GM06990 (cell line): ENCODE data around the gene RGS17.

Experiments used
- DNase-seq: peaks from one replicate; pipeline ENCODE4 v3.0.0-alpha.2; 2011; ENCODE audit not compliant: insufficient read length; ENCODE audit errors: extremely low read depth
- H3K27me3 ChIP-seq: replicated peaks from 2 replicates; pipeline ENCODE4 v1.6.0; 2011; ENCODE audit warnings: low read length; ENCODE audit not compliant: control insufficient read depth, insufficient read depth
- H3K36me3 ChIP-seq: 2 replicates; pipeline ENCODE4 v1.5.1; 2011; ENCODE audit warnings: low read length; ENCODE audit not compliant: control insufficient read depth, insufficient read depth
- H3K4me3 ChIP-seq: replicated peaks from 2 replicates; pipeline ENCODE4 v1.5.1; 2011; ENCODE audit warnings: low read depth, mild to moderate bottlenecking, control low read depth, low read length
- TF ChIP-seq, protein P1 (sequence below): IDR thresholded peaks from 2 replicates; pipeline ENCODE4 v1.5.1; 2011; ENCODE audit warnings: low read length, control low read depth, mild to moderate bottlenecking, inconsistent platforms; ENCODE audit not compliant: insufficient read depth, poor library complexity, severe bottlenecking

RGS17 gene

DNA sequence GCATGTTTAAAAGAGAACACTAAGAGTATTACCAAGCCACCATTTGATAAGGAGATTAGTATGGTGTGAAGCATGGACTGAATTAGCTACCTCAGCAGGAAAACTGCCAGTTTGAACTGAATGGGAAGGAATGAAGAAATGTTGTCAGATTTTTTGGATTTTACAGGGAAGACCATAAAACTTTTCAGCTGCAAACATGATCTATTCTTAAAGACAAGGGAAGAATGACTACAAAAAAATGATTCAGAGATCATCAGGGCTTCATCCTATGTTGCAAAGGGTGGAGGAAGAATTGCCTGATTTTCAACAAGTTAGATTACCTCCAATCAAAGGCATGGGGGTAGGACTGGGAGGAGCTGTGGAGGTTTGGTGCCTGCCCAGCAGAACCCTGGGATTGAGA lies 79.3 kb downstream of the RGS17 start:
- Histone ChIP-seq H3K36me3 (no peaks in the 10 kb centered on the region), H3K27me3 (no peaks in the 10 kb centered on the region), H3K4me3 (no peak overlapping the region)
- DNase-seq, result no peak
- TF ChIP-seq, protein P1, sequence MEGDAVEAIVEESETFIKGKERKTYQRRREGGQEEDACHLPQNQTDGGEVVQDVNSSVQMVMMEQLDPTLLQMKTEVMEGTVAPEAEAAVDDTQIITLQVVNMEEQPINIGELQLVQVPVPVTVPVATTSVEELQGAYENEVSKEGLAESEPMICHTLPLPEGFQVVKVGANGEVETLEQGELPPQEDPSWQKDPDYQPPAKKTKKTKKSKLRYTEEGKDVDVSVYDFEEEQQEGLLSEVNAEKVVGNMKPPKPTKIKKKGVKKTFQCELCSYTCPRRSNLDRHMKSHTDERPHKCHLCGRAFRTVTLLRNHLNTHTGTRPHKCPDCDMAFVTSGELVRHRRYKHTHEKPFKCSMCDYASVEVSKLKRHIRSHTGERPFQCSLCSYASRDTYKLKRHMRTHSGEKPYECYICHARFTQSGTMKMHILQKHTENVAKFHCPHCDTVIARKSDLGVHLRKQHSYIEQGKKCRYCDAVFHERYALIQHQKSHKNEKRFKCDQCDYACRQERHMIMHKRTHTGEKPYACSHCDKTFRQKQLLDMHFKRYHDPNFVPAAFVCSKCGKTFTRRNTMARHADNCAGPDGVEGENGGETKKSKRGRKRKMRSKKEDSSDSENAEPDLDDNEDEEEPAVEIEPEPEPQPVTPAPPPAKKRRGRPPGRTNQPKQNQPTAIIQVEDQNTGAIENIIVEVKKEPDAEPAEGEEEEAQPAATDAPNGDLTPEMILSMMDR, result no peak

DNA sequence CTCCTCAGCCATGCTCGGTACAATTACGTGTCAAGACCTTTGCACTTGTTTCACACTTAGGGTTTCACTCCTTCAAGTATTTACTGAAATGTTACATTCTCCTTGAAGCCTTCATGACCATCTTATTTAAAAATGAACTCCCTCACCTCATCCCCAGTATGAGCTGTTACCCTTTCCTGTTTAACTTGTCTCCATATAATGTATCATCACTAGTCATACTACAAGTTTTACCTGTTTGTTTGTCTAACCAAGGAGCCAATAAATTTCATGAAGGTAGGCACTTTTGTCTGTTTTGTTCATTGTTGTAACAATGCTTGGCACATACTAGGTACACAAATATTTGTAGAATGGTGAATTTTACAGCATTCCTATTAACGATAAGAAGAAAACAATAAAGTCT lies 82.5 kb downstream of the RGS17 start:
- TF ChIP-seq, protein P1, result no peak
- Histone ChIP-seq H3K4me3 (no peak overlapping the region), H3K36me3 (no peaks in the 10 kb centered on the region), H3K27me3 (no peaks in the 10 kb centered on the region)
- no peak for DNase-seq

DNA sequence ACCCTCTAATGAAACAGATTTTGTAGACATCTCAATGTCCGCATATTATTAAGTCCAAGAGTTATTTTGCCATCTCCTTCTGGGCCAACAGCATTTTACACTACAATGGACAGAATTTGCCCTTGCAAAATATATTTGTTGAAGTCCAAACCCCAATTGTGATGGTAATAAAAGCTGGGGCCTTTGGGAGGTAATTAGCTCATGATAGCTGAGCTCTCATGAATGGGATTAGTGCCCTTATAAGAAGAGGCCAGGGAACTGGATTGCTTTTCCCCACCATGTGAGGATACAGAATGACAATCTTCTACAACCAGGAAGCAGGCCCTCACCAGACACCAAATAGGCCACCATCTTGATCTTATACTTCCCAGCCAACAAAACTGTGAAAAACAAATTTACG lies 83.7 kb downstream of the RGS17 start:
- H3K36me3 ChIP-seq, result no peaks in the 10 kb centered on the region
- DNase-seq, result no peak
- H3K4me3 ChIP-seq, result no peak overlapping the region
- TF ChIP-seq, protein P1, result no peak
- H3K27me3 ChIP-seq, result no peaks in the 10 kb centered on the region

DNA sequence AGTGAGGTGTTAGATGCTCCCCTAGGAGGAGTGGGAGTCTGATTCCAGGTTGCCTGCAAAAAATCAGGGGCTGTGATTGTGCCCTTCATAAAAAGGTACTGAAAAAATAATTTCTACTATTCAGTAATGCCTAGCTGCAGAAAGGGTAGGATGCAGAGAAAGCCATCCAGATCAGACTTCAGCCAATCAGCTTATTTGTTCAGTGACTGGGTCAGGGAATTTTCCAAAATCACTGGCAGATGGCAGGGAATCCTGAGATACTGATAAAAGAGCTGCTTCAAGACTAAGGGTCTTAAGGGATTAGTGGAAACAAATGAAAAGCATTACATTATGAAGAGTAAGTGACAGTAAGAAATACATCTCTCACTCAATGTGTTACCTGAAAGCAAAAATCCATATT lies 85.8 kb downstream of the RGS17 start:
- Histone ChIP-seq H3K36me3 (no peaks in the 10 kb centered on the region), H3K27me3 (no peaks in the 10 kb centered on the region), H3K4me3 (no peak overlapping the region)
- DNase-seq, result no peak
- TF ChIP-seq, protein P1, result no peak

GRCh38 chr6:153044295-153044694 lies 86.8 kb downstream of the RGS17 start:
- H3K27me3 ChIP-seq, result no peaks in the 10 kb centered on the region
- TF ChIP-seq, protein P1, result no peak
- no peak overlapping the region for H3K4me3 ChIP-seq
- no peak for DNase-seq
- no peaks in the 10 kb centered on the region for H3K36me3 ChIP-seq

- no peak overlapping the region for H3K4me3 ChIP-seq
- no peaks in the 10 kb centered on the region for H3K27me3 ChIP-seq
- TF ChIP-seq, protein P1, result no peak
- DNase-seq, result no peak
- no peaks in the 10 kb centered on the region for H3K36me3 ChIP-seq
Observed at GRCh38 chr6:153043719-153044118, 87.4 kb downstream of the RGS17 start.
